ENCODE measurements around the gene AKAP10.

Gene AKAP10

DNA sequence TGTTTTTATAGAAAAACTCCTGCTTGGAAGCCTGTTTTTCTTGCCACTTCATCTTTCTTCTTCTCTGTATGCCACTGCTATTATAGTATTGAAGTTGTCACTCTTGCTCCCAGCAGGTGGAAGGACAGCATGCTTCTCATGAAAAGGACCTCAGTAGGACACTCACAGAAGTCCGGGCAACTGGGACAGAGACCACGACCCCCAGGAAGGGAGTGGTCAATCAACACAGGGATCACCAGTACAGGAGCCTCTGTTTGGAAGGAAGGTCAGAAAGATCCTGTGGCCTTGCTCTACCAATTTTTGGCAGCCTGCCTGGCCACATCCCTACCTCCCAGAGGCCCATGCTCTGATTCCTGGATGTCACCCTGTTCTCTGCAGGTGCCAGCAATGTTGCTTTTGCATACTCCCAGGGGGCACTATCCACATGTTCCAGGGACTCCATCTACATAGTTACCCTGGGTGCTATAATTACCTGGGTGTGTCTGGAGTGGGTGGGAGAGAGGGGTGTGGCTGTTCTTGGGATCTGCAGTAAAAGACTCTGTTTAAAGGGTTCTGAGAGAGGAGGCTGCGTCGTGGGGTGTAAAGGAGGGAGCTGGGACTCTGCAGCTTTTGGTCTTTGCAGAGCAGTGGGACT lies 13.7 kb upstream of the AKAP10 start:
- H3K4me3 ChIP-seq (replicated peaks; ENCODE audit: low read depth, low read length): no peak overlapping the region
- DNase-seq (ENCODE audit: low read depth): no peak
- TF ChIP-seq, protein P1, sequence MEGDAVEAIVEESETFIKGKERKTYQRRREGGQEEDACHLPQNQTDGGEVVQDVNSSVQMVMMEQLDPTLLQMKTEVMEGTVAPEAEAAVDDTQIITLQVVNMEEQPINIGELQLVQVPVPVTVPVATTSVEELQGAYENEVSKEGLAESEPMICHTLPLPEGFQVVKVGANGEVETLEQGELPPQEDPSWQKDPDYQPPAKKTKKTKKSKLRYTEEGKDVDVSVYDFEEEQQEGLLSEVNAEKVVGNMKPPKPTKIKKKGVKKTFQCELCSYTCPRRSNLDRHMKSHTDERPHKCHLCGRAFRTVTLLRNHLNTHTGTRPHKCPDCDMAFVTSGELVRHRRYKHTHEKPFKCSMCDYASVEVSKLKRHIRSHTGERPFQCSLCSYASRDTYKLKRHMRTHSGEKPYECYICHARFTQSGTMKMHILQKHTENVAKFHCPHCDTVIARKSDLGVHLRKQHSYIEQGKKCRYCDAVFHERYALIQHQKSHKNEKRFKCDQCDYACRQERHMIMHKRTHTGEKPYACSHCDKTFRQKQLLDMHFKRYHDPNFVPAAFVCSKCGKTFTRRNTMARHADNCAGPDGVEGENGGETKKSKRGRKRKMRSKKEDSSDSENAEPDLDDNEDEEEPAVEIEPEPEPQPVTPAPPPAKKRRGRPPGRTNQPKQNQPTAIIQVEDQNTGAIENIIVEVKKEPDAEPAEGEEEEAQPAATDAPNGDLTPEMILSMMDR (IDR thresholded peaks at IDR 0.05; ENCODE audit: low read length, missing control alignments): no peak

DNA sequence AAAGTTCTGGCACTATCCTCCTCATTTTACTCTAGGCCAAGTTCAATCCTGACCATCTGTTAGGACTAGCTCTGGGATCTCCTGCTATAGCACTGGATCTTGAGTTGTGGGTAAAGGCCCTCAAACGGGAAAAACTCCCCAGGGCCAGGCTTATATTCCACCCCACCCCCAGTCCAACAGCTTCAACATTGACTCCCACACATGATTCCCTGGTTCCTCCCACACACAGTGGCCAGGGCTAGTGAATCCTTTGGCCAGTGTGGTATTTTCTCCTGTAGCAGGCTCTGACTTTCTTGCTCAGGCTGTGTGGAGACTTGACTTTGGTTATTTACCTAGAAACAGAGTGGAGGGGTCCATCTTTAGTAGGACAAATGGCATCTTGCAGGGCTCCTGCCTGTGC lies 10.3 kb upstream of the AKAP10 start:
- TF ChIP-seq, protein P1 (IDR thresholded peaks at IDR 0.05; ENCODE audit: low read length, missing control alignments): no peak
- H3K4me3 ChIP-seq (replicated peaks; ENCODE audit: low read depth, low read length): no peak overlapping the region
- DNase-seq (ENCODE audit: low read depth): peak; percentile 32

DNA sequence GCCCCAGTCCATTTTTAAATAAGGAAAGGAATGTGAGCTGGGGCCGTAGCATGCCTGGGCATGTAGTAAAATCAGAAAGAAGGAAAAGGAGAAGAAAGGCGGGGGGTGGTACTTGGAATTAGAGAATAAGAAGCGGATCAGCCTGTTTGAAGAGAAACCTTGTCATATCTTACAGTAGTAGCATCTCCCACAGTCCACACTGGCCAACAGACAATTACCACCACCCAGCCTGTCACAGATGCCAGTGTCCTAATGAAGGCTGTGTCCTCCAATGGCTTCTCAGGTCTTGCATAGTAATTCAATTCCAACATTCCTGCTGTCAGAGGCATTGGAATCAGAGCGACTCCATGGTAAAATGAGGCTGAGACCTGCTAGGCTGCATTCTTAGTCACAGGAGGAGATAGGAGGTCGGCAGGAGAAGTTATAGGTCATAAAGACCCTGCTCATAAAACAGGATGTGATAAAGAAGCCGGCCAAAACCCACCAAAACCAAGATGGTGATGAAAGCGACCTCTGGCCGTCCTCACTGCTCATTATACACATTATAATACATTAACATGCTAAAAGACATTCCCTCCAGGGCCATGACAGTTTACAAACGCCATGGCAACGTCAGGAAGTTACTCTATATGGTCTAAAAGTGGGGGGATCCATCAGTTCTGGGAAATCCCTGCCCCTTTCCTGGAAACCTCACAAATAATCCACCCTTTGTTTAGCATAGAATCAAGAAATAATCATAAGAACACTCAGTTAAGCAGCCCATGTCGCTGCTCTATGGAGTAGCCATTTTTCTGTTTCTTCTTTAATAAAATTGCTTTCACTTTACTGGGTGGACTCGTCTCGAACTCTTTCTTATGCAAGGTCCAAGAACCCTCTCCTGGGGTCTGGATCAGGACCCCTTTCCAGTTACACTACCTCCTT lies 9.6 kb upstream of the AKAP10 start:
- DNase-seq (ENCODE audit: low read depth): no peak
- TF ChIP-seq, protein P1 (IDR thresholded peaks at IDR 0.05; ENCODE audit: low read length, missing control alignments): no peak
- H3K4me3 ChIP-seq (replicated peaks; ENCODE audit: low read depth, low read length): no peak overlapping the region

DNA sequence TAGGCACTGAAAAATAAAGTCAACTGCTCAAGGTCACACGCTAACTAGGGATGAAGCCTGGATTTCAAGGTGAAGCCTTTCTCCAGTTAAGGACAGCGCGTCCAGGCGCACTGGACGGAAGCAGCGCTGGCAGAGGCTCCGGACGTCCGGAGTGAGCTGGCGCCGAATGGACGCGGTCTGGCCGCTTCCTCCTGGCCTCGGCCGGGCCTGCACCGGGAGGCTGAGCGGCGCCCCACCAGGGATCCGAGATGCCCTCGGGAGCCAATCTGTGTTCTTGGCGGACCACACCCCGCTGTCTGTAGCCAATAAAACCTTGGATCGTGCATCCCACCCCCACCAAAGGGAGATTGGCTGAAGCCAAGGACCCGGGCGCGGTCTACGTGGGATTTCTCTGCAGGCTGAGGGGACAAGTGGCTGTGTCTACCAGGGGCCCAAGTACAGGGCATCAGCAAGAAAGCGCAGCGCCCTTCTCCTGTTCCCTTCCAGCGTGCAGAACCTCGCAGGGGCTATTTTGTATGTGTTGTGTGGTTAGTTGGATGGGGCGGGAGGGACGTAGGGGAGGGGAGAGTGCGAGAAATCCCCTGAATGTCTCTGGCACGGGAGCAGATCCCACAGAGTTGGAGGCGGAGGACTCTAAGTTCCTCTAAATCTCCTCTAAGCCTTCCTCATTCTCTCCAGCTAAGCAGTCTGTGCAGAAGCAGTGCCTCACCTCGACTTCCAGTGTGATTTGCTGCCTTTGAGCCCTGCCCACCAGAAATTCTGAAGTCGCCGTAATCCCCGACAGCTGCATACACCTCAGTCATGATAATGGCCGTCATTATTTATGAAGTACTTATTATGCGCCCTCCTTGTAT lies 2.5 kb upstream of the AKAP10 start:
- TF ChIP-seq, protein P1 (IDR thresholded peaks at IDR 0.05; ENCODE audit: low read length, missing control alignments): no peak
- DNase-seq (ENCODE audit: low read depth): no peak
- no peak overlapping the region for H3K4me3 ChIP-seq (replicated peaks; ENCODE audit: low read depth, low read length)

DNA sequence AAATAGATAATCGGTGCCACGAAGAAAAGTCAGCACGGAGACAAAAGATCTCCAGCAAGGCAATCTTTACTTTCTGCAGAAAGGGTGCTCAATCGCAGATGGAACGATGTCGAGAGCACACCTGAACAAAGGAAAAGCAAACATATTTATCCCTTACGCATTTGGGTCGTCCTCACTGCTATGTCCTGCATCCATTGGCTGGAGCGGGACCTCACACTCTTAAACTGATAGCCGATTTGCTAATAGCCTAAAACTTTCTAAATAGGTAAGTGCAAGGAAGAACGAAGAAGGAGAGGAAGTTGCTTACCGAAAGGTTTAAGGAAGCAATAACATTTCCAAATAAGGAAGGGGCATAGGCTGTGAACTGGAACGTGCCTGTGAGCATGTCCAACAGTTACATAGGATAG lies 1.2 kb upstream of the AKAP10 start:
- no peak for DNase-seq (ENCODE audit: low read depth)
- H3K4me3 ChIP-seq (replicated peaks; ENCODE audit: low read depth, low read length): no peak overlapping the region
- TF ChIP-seq, protein P1 (IDR thresholded peaks at IDR 0.05; ENCODE audit: low read length, missing control alignments): no peak

DNA sequence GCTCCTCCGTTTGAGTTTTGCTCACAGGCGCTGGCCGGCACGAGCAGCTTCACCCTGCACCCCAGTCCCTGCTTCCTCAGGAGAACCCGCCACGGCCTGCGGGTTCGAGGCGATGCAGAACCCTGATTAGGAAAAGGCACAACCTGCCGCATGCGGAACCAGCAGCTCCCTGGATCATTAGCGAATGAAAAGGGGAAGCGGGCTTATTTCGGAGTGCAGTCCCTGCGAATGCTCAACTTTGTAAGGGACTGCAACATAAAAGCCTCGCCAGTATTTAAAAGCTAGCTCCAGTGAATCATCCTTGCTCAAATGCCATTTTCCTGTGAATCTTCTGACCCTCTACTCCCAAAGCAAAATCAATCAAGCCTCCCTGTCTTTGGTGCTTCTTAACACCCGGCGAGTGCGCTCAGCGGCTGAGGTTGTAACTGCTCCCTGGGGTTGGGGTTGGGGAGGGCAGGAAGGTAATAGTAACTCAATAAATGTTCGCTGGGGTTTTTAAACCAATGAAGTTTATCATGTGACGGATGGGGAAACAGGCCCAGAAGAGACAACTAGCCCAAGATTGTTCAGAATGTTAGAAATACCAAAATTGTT lies 678 bp upstream of the AKAP10 start:
- no peak for DNase-seq (ENCODE audit: low read depth)
- H3K4me3 ChIP-seq (replicated peaks; ENCODE audit: low read depth, low read length): peak overlapping the region; percentile 89
- TF ChIP-seq, protein P1 (IDR thresholded peaks at IDR 0.05; ENCODE audit: low read length, missing control alignments): no peak

Data from fibroblast of pulmonary artery (primary cell).